HEK293 (cell line): Measurements from ENCODE around the gene CABP4.

Experiments used
- GLIS2 ChIP-seq: fragments of 450-650 bp; formaldehyde crosslinking; IDR thresholded peaks from 2 replicates; pipeline ENCODE4 v1.5.1; 2016; ENCODE audit warnings: missing biosample characterization, missing genetic modification characterization
- KLF9 ChIP-seq: fragments of 450-650 bp; formaldehyde crosslinking; IDR thresholded peaks from 2 replicates; pipeline ENCODE4 v1.5.1; 2016; ENCODE audit warnings: missing biosample characterization, missing genetic modification characterization, low read depth
- MZF1 ChIP-seq: fragments of 450-650 bp; formaldehyde crosslinking; IDR thresholded peaks from 2 replicates; pipeline ENCODE4 v1.5.1; 2017; ENCODE audit warnings: missing biosample characterization, missing genetic modification characterization, borderline replicate concordance
- SP2 ChIP-seq: fragments of 450-650 bp; formaldehyde crosslinking; IDR thresholded peaks from 2 replicates; pipeline ENCODE4 v1.5.1; 2016; ENCODE audit warnings: missing biosample characterization, missing genetic modification characterization
- WT1 ChIP-seq: fragments of 450-650 bp; formaldehyde crosslinking; IDR thresholded peaks from 2 replicates; pipeline ENCODE4 v1.5.1; 2016; ENCODE audit warnings: missing biosample characterization, missing genetic modification characterization
- ZFP37 ChIP-seq: fragments of 450-650 bp; formaldehyde crosslinking; IDR thresholded peaks from 2 replicates; pipeline ENCODE4 v1.5.1; 2016; ENCODE audit warnings: missing biosample characterization, missing genetic modification characterization
- ZFP41 ChIP-seq: fragments of 450-650 bp; formaldehyde crosslinking; IDR thresholded peaks from 2 replicates; pipeline ENCODE4 v1.5.1; 2016; ENCODE audit warnings: missing biosample characterization, missing genetic modification characterization, borderline replicate concordance
- ZNF133 ChIP-seq: fragments of 450-650 bp; formaldehyde crosslinking; IDR thresholded peaks from 2 replicates; pipeline ENCODE4 v1.5.1; 2016; ENCODE audit warnings: missing biosample characterization, missing genetic modification characterization
- ZNF157 ChIP-seq: fragments of 450-650 bp; formaldehyde crosslinking; IDR thresholded peaks from 2 replicates; pipeline ENCODE4 v1.5.1; 2016; ENCODE audit warnings: missing biosample characterization, missing genetic modification characterization
- ZNF223 ChIP-seq: fragments of 450-650 bp; formaldehyde crosslinking; IDR thresholded peaks from 2 replicates; pipeline ENCODE4 v1.5.1; 2016; ENCODE audit warnings: missing biosample characterization, missing genetic modification characterization
- ZNF248 ChIP-seq: fragments of 450-650 bp; formaldehyde crosslinking; IDR thresholded peaks from 2 replicates; pipeline ENCODE4 v1.5.1; 2017; ENCODE audit warnings: missing biosample characterization, missing genetic modification characterization
- ZNF324 ChIP-seq: fragments of 450-650 bp; formaldehyde crosslinking; IDR thresholded peaks from 2 replicates; pipeline ENCODE4 v1.5.1; 2016; ENCODE audit warnings: missing biosample characterization, missing genetic modification characterization
- ZNF335 ChIP-seq: fragments of 450-650 bp; formaldehyde crosslinking; conservative IDR thresholded peaks from 2 replicates; pipeline ENCODE4 v1.5.1; 2016; ENCODE audit warnings: missing biosample characterization, missing genetic modification characterization
- ZNF350 ChIP-seq: fragments of 450-650 bp; formaldehyde crosslinking; IDR thresholded peaks from 2 replicates; pipeline ENCODE4 v1.5.0; 2017; ENCODE audit warnings: missing biosample characterization, mild to moderate bottlenecking, missing genetic modification characterization
- ZNF416 ChIP-seq: fragments of 450-650 bp; formaldehyde crosslinking; IDR thresholded peaks from 2 replicates; pipeline ENCODE4 v1.5.1; 2016; ENCODE audit warnings: missing biosample characterization, missing genetic modification characterization
- ZNF433 ChIP-seq: fragments of 450-650 bp; formaldehyde crosslinking; IDR thresholded peaks from 2 replicates; pipeline ENCODE4 v1.5.1; 2016; ENCODE audit warnings: missing biosample characterization, missing genetic modification characterization, low read depth
- ZNF473 ChIP-seq: fragments of 450-650 bp; formaldehyde crosslinking; IDR thresholded peaks from 2 replicates; pipeline ENCODE4 v1.5.1; 2017; ENCODE audit warnings: missing biosample characterization, missing genetic modification characterization
- ZNF514 ChIP-seq: fragments of 450-650 bp; formaldehyde crosslinking; IDR thresholded peaks from 2 replicates; pipeline ENCODE4 v1.5.1; 2016; ENCODE audit warnings: missing biosample characterization, missing genetic modification characterization
- ZNF521 ChIP-seq: fragments of 450-650 bp; formaldehyde crosslinking; IDR thresholded peaks from 2 replicates; pipeline ENCODE4 v1.5.1; 2017; ENCODE audit warnings: missing biosample characterization, mild to moderate bottlenecking, missing genetic modification characterization
- ZNF560 ChIP-seq: fragments of 450-650 bp; formaldehyde crosslinking; IDR thresholded peaks from 2 replicates; pipeline ENCODE4 v1.5.1; 2017; ENCODE audit warnings: missing biosample characterization, missing genetic modification characterization, borderline replicate concordance
- ZNF626 ChIP-seq: fragments of 450-650 bp; sonication (Bioruptor Pico); formaldehyde crosslinking; IDR thresholded peaks from 2 replicates; pipeline ENCODE4 v1.5.1; 2018; ENCODE audit warnings: missing biosample characterization, missing genetic modification characterization, inconsistent platforms
- ZNF654 ChIP-seq: fragments of 450-650 bp; formaldehyde crosslinking; IDR thresholded peaks from 2 replicates; pipeline ENCODE4 v1.5.1; 2016; ENCODE audit warnings: low read depth, missing biosample characterization, missing genetic modification characterization
- ZNF660 ChIP-seq: fragments of 450-650 bp; IDR thresholded peaks from 2 replicates; pipeline ENCODE4 v1.5.1; 2018; ENCODE audit warnings: missing biosample characterization, mild to moderate bottlenecking, missing genetic modification characterization
- ZNF670 ChIP-seq: fragments of 450-650 bp; formaldehyde crosslinking; IDR thresholded peaks from 2 replicates; pipeline ENCODE4 v1.5.1; 2016; ENCODE audit warnings: missing biosample characterization, missing genetic modification characterization, low read depth
- ZNF747 ChIP-seq: fragments of 450-650 bp; formaldehyde crosslinking; IDR thresholded peaks from 2 replicates; pipeline ENCODE4 v1.5.1; 2016; ENCODE audit warnings: missing biosample characterization, missing genetic modification characterization
- TF ChIP-seq, protein P1 (sequence below): fragments of 450-650 bp; formaldehyde crosslinking; IDR thresholded peaks from 2 replicates; pipeline ENCODE4 v1.5.1; 2016; ENCODE audit warnings: missing biosample characterization, missing genetic modification characterization
- TF ChIP-seq, protein P2 (sequence below): fragments of 450-650 bp; formaldehyde crosslinking; IDR thresholded peaks from 2 replicates; pipeline ENCODE4 v1.5.1; 2016; ENCODE audit warnings: missing biosample characterization, missing genetic modification characterization
- TF ChIP-seq, protein P3 (sequence below): fragments of 450-650 bp; formaldehyde crosslinking; IDR thresholded peaks from 2 replicates; pipeline ENCODE4 v1.5.1; 2017; ENCODE audit warnings: missing biosample characterization, missing genetic modification characterization
- TF ChIP-seq, protein P4 (sequence below): fragments of 450-650 bp; formaldehyde crosslinking; IDR thresholded peaks from 2 replicates; pipeline ENCODE4 v1.5.1; 2016; ENCODE audit warnings: missing biosample characterization, missing genetic modification characterization
- TF ChIP-seq, protein P5 (sequence below): fragments of 450-650 bp; formaldehyde crosslinking; IDR thresholded peaks from 2 replicates; pipeline ENCODE4 v1.5.1; 2016; ENCODE audit warnings: missing biosample characterization, missing genetic modification characterization
- TF ChIP-seq, protein P6 (sequence below): fragments of 450-650 bp; formaldehyde crosslinking; IDR thresholded peaks from 2 replicates; pipeline ENCODE4 v1.5.1; 2017; ENCODE audit warnings: missing biosample characterization, missing genetic modification characterization

The CABP4 gene

DNA sequence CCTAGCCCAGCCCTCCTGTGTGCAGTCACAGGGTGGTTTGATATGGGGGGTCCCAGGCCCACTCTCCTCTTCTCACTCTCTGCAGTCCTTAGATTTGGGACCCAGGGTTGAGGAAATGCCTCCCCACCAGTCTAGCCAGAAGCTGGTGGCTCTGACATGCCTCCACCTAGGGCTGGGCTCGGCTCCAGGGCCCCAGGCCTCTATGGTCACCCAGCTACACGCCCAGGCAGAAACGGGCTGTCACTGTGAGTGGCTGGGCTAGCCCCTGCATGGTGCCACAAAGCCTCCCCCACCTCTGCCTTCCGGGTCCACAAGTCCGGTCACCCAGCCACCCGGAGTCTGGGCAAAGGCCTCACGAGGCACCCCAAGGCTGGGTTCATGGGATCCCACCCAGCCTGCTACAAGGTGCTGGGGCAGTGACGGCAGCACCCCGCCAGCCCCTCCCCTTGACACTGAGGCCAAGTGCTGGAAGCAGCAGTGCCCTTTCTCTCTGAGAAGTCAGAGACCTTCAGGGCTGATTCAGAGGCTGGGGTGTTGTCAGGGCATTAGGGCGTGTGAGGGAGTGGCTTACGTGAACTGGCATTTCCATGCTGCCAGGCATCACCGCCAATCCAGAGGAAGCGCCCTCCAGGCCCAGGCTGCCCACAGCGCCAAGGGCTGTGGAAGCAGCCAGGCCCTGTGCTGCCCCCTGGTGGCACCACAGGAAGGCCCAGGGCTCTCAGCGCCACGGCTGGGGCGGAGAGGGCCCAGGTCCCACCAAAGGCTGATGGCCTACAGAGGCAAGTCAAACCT, 50.6 kb downstream of the CABP4 start (continued):
- TF ChIP-seq SP2 (tag by site-specific recombination) (peak; percentile 36), ZNF660 (tag by site-specific recombination) (peak; percentile 58; the same call in 1 of the 2 replicates), WT1 (tag by site-specific recombination) (no peak), ZNF560 (tag by site-specific recombination) (no peak), ZNF433 (no peak), ZNF473 (no peak), GLIS2 (tag by site-specific recombination) (peak; percentile 68), ZNF416 (tag by site-specific recombination) (no peak), KLF9 (peak; percentile 20; the same call in 1 of the 2 replicates), ZNF521 (tag by site-specific recombination) (no peak), ZNF626 (tag by site-specific recombination) (no peak), ZNF324 (no peak), ZNF670 (tag by site-specific recombination) (no peak), ZNF514 (no peak), MZF1 (tag by site-specific recombination) (no peak), ZNF223 (tag by site-specific recombination) (no peak), ZNF747 (no peak), ZNF654 (tag by site-specific recombination) (peak; percentile 35), ZNF335 (tag by site-specific recombination) (peak; percentile 64), ZNF248 (tag by site-specific recombination) (no peak), ZNF350 (tag by site-specific recombination) (no peak), ZFP41 (tag by site-specific recombination) (no peak), ZFP37 (tag by site-specific recombination) (no peak), ZNF157 (tag by site-specific recombination) (no peak), ZNF133 (tag by site-specific recombination) (no peak)
- TF ChIP-seq, protein P1, sequence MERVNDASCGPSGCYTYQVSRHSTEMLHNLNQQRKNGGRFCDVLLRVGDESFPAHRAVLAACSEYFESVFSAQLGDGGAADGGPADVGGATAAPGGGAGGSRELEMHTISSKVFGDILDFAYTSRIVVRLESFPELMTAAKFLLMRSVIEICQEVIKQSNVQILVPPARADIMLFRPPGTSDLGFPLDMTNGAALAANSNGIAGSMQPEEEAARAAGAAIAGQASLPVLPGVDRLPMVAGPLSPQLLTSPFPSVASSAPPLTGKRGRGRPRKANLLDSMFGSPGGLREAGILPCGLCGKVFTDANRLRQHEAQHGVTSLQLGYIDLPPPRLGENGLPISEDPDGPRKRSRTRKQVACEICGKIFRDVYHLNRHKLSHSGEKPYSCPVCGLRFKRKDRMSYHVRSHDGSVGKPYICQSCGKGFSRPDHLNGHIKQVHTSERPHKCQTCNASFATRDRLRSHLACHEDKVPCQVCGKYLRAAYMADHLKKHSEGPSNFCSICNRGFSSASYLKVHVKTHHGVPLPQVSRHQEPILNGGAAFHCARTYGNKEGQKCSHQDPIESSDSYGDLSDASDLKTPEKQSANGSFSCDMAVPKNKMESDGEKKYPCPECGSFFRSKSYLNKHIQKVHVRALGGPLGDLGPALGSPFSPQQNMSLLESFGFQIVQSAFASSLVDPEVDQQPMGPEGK (tag by site-specific recombination): peak; percentile 48; the same call in 1 of the 2 replicates
- TF ChIP-seq, protein P2, sequence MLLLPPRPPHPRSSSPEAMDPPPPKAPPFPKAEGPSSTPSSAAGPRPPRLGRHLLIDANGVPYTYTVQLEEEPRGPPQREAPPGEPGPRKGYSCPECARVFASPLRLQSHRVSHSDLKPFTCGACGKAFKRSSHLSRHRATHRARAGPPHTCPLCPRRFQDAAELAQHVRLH (tag by site-specific recombination): no peak
- TF ChIP-seq, protein P3, sequence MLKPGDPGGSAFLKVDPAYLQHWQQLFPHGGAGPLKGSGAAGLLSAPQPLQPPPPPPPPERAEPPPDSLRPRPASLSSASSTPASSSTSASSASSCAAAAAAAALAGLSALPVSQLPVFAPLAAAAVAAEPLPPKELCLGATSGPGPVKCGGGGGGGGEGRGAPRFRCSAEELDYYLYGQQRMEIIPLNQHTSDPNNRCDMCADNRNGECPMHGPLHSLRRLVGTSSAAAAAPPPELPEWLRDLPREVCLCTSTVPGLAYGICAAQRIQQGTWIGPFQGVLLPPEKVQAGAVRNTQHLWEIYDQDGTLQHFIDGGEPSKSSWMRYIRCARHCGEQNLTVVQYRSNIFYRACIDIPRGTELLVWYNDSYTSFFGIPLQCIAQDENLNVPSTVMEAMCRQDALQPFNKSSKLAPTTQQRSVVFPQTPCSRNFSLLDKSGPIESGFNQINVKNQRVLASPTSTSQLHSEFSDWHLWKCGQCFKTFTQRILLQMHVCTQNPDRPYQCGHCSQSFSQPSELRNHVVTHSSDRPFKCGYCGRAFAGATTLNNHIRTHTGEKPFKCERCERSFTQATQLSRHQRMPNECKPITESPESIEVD (tag by site-specific recombination): no peak
- TF ChIP-seq, protein P4, sequence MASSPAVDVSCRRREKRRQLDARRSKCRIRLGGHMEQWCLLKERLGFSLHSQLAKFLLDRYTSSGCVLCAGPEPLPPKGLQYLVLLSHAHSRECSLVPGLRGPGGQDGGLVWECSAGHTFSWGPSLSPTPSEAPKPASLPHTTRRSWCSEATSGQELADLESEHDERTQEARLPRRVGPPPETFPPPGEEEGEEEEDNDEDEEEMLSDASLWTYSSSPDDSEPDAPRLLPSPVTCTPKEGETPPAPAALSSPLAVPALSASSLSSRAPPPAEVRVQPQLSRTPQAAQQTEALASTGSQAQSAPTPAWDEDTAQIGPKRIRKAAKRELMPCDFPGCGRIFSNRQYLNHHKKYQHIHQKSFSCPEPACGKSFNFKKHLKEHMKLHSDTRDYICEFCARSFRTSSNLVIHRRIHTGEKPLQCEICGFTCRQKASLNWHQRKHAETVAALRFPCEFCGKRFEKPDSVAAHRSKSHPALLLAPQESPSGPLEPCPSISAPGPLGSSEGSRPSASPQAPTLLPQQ (tag by site-specific recombination): peak; percentile 76
- TF ChIP-seq, protein P5, sequence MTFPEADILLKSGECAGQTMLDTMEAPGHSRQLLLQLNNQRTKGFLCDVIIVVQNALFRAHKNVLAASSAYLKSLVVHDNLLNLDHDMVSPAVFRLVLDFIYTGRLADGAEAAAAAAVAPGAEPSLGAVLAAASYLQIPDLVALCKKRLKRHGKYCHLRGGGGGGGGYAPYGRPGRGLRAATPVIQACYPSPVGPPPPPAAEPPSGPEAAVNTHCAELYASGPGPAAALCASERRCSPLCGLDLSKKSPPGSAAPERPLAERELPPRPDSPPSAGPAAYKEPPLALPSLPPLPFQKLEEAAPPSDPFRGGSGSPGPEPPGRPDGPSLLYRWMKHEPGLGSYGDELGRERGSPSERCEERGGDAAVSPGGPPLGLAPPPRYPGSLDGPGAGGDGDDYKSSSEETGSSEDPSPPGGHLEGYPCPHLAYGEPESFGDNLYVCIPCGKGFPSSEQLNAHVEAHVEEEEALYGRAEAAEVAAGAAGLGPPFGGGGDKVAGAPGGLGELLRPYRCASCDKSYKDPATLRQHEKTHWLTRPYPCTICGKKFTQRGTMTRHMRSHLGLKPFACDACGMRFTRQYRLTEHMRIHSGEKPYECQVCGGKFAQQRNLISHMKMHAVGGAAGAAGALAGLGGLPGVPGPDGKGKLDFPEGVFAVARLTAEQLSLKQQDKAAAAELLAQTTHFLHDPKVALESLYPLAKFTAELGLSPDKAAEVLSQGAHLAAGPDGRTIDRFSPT (tag by site-specific recombination): peak; percentile 93
- TF ChIP-seq, protein P6, sequence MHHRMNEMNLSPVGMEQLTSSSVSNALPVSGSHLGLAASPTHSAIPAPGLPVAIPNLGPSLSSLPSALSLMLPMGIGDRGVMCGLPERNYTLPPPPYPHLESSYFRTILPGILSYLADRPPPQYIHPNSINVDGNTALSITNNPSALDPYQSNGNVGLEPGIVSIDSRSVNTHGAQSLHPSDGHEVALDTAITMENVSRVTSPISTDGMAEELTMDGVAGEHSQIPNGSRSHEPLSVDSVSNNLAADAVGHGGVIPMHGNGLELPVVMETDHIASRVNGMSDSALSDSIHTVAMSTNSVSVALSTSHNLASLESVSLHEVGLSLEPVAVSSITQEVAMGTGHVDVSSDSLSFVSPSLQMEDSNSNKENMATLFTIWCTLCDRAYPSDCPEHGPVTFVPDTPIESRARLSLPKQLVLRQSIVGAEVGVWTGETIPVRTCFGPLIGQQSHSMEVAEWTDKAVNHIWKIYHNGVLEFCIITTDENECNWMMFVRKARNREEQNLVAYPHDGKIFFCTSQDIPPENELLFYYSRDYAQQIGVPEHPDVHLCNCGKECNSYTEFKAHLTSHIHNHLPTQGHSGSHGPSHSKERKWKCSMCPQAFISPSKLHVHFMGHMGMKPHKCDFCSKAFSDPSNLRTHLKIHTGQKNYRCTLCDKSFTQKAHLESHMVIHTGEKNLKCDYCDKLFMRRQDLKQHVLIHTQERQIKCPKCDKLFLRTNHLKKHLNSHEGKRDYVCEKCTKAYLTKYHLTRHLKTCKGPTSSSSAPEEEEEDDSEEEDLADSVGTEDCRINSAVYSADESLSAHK: no peak
